Stimulated activated CD8-positive, alpha-beta memory T cell treated with anti-CD3 and anti-CD28 coated beads, Interleukin-4, amount 100 ng/mL, for 4 hours (primary cell): ENCODE results near the gene TJP2.

ENCODE experiments used
- DNase-seq, 2 donors: peaks; one replicate each; pipeline ENCODE4 v3.0.0-alpha.2; 2020; ENCODE audit warnings: low read depth in 2 of 2, low spot score in 1 of 2

Gene TJP2

GRCh38 chr9:69190086-69190862, 16.2 kb downstream of the TJP2 start:
- DNase-seq = no peak

- no peak for DNase-seq
Observed at GRCh38 chr9:69190863-69191181, 16.7 kb downstream of the TJP2 start.

DNA sequence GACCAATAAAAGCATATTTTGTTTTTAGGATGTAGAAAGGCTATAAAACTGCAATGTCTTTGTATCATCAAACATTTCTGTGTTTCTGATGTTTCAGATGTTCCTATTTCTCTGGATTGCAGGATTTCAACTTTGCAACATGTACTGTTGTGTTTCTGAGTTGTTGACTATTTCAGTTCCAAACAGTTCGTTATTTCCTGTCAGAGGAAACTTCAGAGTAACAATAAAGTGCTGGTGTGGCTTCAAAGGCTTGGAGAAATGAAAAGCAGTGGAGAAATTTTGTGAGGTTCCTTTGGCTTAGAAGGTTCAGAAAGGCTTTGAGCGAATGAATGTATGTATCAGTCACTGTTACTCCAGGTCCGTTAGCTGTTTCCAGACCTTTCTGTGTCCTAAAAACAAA, 17.2 kb downstream of the TJP2 start:
- no peak for DNase-seq

DNA sequence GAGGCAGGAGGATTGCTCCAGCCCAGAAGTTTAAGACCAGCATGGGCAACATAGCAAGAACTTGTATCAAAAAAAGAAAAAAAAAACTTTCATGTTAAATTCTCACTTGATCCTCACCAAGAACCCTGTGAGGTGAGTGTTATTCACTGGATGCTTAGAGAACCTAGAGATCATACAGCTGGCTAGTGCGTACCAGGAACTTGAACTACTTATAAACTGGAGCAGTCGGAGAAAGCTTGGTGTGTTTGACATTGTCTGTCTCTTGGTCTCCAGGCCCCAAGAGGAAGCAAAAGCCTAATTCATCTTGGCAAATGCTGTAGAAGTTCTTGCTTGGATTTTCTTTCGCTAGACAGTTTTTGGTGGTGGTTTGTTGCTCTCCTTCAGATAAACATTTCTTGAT, 18.1 kb downstream of the TJP2 start:
- DNase-seq = no peak

DNA sequence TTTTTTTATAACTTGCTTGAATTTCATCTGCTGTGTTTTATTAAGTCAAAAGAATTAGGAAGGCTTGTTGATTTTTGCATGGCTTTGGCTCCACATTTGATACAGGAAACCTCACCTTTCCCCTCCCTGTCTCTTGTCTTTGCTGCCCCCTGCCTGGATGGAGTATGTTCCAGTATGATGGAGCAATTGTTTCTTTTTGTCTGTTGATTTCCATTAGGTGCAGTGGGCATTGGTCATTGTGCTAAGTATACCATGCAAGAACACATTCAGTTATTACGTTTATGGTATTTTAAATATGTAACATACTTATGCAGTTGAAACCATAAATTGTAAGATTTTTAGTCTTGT, 19.6 kb downstream of the TJP2 start:
- DNase-seq = no peak

DNA sequence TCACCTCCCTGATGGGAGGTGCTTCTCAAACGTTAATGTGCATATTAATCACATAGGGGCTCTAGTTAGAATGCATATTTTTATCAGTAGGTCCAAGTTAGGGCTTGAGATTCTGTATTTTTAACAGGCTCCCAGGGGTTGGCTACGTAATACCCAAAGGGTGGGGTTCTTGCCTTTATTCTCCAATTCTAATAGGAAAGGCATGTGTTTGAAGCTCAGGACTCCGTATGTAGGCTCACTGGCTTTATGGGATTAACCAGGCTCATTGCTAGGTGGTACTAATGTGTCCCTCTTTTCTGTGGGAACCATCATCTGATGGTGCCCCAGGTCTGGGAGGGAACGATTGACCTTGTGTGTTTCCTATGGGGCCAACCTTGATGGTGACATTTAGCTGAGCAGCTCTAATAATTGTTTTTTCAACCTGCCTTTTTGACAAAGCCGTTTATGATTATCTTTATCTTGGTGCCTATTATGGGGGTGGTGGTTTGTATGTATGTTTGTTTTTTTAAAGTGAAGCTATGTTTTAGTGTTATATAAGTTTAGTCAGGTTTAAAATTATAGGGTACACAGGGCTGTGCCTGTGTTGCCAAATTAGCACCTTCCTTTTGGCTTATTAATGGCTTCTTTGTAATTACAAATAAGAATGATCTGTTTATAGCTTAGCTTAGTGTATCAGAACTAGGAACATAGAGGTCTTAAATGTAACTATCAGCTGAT, 20.8 kb downstream of the TJP2 start:
- DNase-seq = no peak

- DNase-seq = no peak
Observed at GRCh38 chr9:69195668-69196067, 21.6 kb downstream of the TJP2 start.

GRCh38 chr9:69197687-69198086, 23.6 kb downstream of the TJP2 start:
- DNase-seq = no peak

- DNase-seq = no peak
Observed at GRCh38 chr9:69198521-69199220, 24.6 kb downstream of the TJP2 start.

- DNase-seq = no peak
Observed at GRCh38 chr9:69199769-69200470, 25.8 kb downstream of the TJP2 start.

DNA sequence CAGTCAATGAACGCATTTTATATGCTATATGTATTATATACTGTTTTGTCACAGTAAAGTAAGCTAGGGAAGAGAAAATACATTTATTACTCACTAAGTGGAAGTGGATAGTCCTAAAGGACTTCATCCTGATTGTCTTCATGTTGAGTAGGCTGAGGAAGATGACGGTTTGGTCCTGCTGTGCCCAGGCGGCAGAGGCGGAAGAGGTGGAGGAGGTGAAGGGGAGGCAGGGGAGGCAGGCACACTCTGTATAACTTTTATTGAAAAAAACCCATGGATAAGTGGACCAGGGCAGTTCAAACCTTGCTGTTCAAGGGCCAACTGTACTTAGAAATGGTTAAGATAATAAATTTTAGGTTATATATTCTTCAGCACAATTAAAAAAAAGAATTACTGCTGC, 28.5 kb downstream of the TJP2 start:
- no peak for DNase-seq

DNA sequence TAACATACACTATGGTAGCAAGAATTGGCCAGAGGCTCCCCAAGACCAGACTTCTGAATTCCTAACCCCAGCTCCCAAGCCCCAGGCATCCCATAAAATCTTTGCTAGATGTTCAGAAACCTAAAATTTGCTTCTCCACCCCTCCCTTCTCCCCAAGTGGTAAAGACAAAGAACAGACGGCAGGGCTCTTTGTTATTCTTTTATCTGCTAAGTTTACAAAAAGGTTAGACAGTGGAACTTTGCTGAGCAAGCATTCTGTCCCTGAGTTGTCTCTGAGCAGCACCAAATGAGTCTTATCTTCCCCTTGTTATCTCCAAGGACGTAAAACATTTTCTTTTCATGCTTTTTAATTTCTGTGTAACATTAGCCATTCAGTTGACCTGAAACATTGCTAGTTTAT, 30.2 kb downstream of the TJP2 start:
- DNase-seq = no peak

DNA sequence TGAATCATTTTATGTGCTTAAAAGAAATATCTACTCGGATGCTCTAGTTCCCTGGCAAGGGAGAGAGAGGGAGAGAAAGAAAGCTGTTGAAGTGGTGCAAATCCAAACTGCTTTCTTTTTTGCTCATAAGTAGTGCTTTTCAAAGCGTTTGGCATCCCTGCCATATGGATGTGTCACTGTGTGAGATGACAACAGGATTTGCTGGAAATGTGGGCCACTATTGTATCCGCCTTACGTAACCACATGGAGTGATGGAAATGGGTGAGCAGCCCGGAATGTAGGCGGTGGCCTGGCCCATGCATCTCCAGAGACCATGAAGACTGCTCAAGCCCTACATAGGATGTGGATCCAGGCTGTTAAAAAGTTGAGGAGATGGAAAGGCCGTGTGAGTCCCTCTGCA, 30.8 kb downstream of the TJP2 start:
- no peak for DNase-seq

DNA sequence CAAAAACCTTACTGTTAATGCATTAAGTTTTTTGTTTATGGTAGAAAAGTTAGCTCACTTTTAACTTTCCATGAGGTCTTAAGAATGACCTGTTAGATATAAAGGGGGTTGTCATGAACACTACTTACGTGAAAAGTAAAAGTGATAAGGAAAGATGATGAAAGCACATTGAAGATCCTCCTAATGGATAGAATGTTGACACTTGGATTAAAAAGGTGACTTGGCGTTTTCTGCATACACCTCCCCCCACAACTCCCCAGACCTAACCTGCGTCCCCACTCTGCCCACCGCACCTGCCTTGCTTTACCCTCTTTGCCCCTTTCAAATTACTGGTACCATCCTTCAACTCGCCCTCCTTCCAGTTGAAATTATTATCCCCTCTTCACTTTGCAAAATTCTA, 32.0 kb downstream of the TJP2 start:
- DNase-seq = no peak

GRCh38 chr9:69207503-69207902, 33.4 kb downstream of the TJP2 start:
- DNase-seq = no peak

DNA sequence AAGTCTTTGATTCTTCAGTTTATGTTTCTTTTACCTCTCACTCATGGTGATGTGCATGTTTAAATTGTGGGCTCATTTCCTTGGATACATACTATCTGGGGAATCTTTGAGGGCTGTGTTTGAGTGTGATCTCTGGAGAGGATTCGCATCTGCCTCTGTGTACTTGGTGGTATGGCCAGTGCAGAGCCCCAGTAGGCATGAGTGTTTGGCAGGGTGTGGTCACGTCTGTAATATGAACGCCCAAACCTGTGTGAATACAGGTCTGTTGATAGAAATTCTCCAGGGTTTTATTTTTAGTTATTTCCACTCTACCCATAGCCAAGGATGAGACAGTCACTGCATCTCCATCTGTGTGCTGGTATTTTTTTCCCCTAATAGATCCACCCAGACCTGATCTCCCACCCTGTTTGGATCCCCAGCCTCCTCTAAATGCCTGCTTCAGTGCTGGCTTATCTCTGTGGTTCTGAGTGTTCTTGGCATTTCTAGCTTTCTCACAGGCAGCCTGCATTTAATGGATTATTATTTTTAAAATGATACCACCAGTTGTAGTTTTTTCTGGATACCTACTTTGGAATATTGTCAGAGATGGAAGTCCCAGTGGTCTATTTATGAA, 37.5 kb downstream of the TJP2 start:
- no peak for DNase-seq

DNA sequence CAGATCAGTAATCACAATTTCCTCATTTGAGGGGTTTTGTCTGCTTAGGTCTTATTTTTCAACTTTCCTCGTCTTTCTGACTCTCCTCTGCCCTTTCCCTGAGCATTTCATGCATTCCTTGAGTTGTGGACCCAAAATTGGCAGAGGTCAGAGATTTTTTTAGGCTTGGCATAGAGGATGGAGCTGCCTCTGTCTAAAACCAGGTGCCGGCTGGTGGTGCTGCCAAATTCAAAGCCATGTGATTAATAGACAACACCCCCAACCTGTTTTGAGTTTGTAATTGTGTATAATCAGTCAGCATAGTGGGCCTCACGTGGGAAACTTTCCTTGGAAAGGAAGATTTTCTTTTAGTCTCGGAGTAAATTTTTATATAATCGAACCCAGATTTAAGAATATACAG, 39.6 kb downstream of the TJP2 start:
- DNase-seq = no peak

DNA sequence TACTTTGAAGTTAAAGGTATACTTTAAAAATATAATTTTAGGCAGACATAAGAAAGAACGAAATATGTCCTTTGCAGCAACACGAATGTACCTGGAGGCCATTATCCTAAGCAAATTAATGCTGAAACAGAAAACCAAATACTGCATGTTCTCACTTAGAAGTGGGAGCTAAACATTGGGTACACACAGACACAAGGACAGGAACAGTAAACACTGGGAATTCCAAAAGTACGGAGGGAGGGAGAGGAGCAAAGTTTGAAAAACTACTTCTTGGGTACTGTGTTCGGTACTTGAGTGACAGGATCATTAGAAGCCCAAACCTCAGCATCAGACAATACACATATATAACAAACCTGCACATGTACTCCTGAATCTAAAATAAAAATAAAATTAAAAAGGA, 40.9 kb downstream of the TJP2 start:
- no peak for DNase-seq

GRCh38 chr9:69215774-69216485, 41.9 kb downstream of the TJP2 start:
- no peak for DNase-seq

- DNase-seq = no peak
Observed at GRCh38 chr9:69218166-69218565, 44.1 kb downstream of the TJP2 start.

GRCh38 chr9:69221036-69221435, 47.0 kb downstream of the TJP2 start:
- DNase-seq = no peak
